ENCODE data around the gene BLM. TPM values are rescaled to one million over a fixed set of nuclear protein-coding genes. Genes with fewer than 3 reads are reported as not detected.

Gene BLM
- total RNA-seq, 3 donors from 2014 or later: 0.33 to 7.4 (median 2.2) TPM

GRCh38 chr15:90826886-90827435 is 109.8 kb downstream of the BLM start:
- H3K4me1 ChIP-seq: no peaks in the 10 kb centered on the region
- TF ChIP-seq POLR2A (IDR thresholded peaks at IDR 0.05): no peak
- no peak for TF ChIP-seq POLR2AphosphoS5 (IDR thresholded peaks at IDR 0.05)
- TF ChIP-seq CTCF (IDR thresholded peaks at IDR 0.05): no peak
- no peak for DNase-seq (ENCODE audit: low spot score in 2 of 2)
- H3K4me3 ChIP-seq: no peak overlapping the region
- H3K27me3 ChIP-seq: no peaks in the 10 kb centered on the region
- H3K36me3 ChIP-seq: no peaks in the 10 kb centered on the region
- intact Hi-C loops (cut with DNase I; ENCODE audit: low total_unique reads): no loop called here
- no peaks in the 10 kb centered on the region for H3K9me3 ChIP-seq
- no peak overlapping the region for H3K27ac ChIP-seq

GRCh38 chr15:90828111-90828510 is 111.0 kb downstream of the BLM start:
- Histone ChIP-seq H3K4me1 (no peaks in the 10 kb centered on the region), H3K27me3 (no peaks in the 10 kb centered on the region), H3K27ac (no peak overlapping the region), H3K4me3 (no peak overlapping the region), H3K36me3 (no peaks in the 10 kb centered on the region), H3K9me3 (no peaks in the 10 kb centered on the region)
- TF ChIP-seq POLR2A (IDR thresholded peaks at IDR 0.05): no peak
- intact Hi-C loops (cut with DNase I; ENCODE audit: low total_unique reads): no loop called here
- DNase-seq (ENCODE audit: low spot score in 2 of 2): no peak

- Histone ChIP-seq H3K36me3 (no peaks in the 10 kb centered on the region), H3K4me3 (no peak overlapping the region), H3K4me1 (no peaks in the 10 kb centered on the region), H3K27ac (no peak overlapping the region), H3K9me3 (no peaks in the 10 kb centered on the region), H3K27me3 (no peaks in the 10 kb centered on the region)
- intact Hi-C loops (cut with DNase I; ENCODE audit: low total_unique reads): no loop called here
- TF ChIP-seq POLR2AphosphoS5 (IDR thresholded peaks at IDR 0.05) (no peak), POLR2A (IDR thresholded peaks at IDR 0.05) (no peak), CTCF (IDR thresholded peaks at IDR 0.05) (no peak)
- DNase-seq (ENCODE audit: low spot score in 2 of 2): no peak
Measured at GRCh38 chr15:90829126-90829525, 112.0 kb downstream of the BLM start.

GRCh38 chr15:90829942-90830440 is 112.8 kb downstream of the BLM start:
- Histone ChIP-seq H3K36me3 (no peaks in the 10 kb centered on the region), H3K4me1 (no peaks in the 10 kb centered on the region), H3K27ac (peak overlapping the region; percentile 25 to 75), H3K27me3 (no peaks in the 10 kb centered on the region), H3K4me3 (no peak overlapping the region), H3K9me3 (no peaks in the 10 kb centered on the region)
- intact Hi-C loops (cut with DNase I; ENCODE audit: low total_unique reads): no loop called here
- no peak for TF ChIP-seq POLR2A (IDR thresholded peaks at IDR 0.05)
- TF ChIP-seq POLR2AphosphoS5 (IDR thresholded peaks at IDR 0.05): peak; percentile 12 to 44 (median 33)
- TF ChIP-seq CTCF (IDR thresholded peaks at IDR 0.05): no peak
- DNase-seq (ENCODE audit: low spot score in 2 of 2): no peak

GRCh38 chr15:90834626-90835025 is 117.5 kb downstream of the BLM start:
- intact Hi-C loops (cut with DNase I; ENCODE audit: low total_unique reads): no loop called here
- H3K27ac ChIP-seq: no peak overlapping the region
- DNase-seq (ENCODE audit: low spot score in 2 of 2): no peak
- H3K4me1 ChIP-seq: peaks cover 0 to under 1% of the 10 kb centered on the region in 2 donors
- H3K9me3 ChIP-seq: no peaks in the 10 kb centered on the region
- H3K27me3 ChIP-seq: no peaks in the 10 kb centered on the region
- no peaks in the 10 kb centered on the region for H3K36me3 ChIP-seq
- TF ChIP-seq CTCF (IDR thresholded peaks at IDR 0.05): no peak
- TF ChIP-seq POLR2A (IDR thresholded peaks at IDR 0.05): no peak
- TF ChIP-seq POLR2AphosphoS5 (IDR thresholded peaks at IDR 0.05): no peak
- H3K4me3 ChIP-seq: no peak overlapping the region

Measured in breast epithelium (tissue), 4 donors.